GM12878 (cell line): Measurements from ENCODE around the gene UBAP1. TPM values are rescaled to one million over a fixed set of nuclear protein-coding genes. Genes with fewer than 3 reads are reported as not detected.

Source experiments
- ATAC-seq: fragments of 200-7000 bp; cut with Tn5 transposase; 3 replicates; pipeline ENCODE4 v1.9.1; 2020; ENCODE audit warnings: mild to moderate bottlenecking, moderate library complexity
- BruUV-seq: library from RNA; stranded (reverse); fragments of 400-500 nt; replicated peaks from 2 replicates; lab custom pipeline; 2021; lab: Mats Ljungman, UMichigan
- CTCF ChIA-PET: fragments of 300-600 bp; sonication (Branson Sonifier 250); formaldehyde crosslinking; extraction: SDS; loops from one replicate; lab custom pipeline; 2021; ENCODE audit warnings: inconsistent platforms; lab: Yijun Ruan, JAX
- POLR2A ChIA-PET: fragments of 350-600 bp; formaldehyde crosslinking; extraction: SDS; loops from one replicate; lab custom pipeline; 2021; ENCODE audit warnings: inconsistent platforms; lab: Charles Lee
- RAD21 ChIA-PET: fragments of 300-600 bp; sonication (Branson Sonifier 250); formaldehyde crosslinking; loops from one replicate; lab custom pipeline; 2023; ENCODE audit warnings: antibody characterized with exemption; ENCODE audit not compliant: unreplicated experiment; lab: Charles Lee
- SMC1A ChIA-PET: fragments of 300-600 bp; sonication (Branson Sonifier 250); formaldehyde crosslinking; loops from one replicate; lab custom pipeline; 2023; ENCODE audit not compliant: unreplicated experiment, uncharacterized antibody; lab: Charles Lee
- DNase-seq: peaks from one replicate; pipeline ENCODE4 v3.0.0-alpha.2; 2011; ENCODE audit warnings: low read depth, low spot score
- FAIRE-seq: peaks from 3 replicates; lab custom pipeline; 2011; peaks lifted over from hg19 to GRCh38; lab: Jason Lieb, UNC
- H2AFZ ChIP-seq: 2 replicates; pipeline ENCODE4 v1.6.0; 2011; ENCODE audit warnings: low read depth, low read length, control low read depth; ENCODE audit not compliant: control insufficient read depth
- H3K27ac ChIP-seq: 2 replicates; pipeline ENCODE4 v1.5.1; 2011; ENCODE audit warnings: control low read depth; ENCODE audit not compliant: control insufficient read depth, insufficient read depth
- H3K27me3 ChIP-seq, 2 experiments: replicated peaks in 1 of 2; 2 replicates each; pipeline versions ENCODE4 v1.6.0 to v1.6.1; 2011; ENCODE audit warnings: low read length in 1 of 2; ENCODE audit not compliant: control insufficient read depth in 2 of 2, insufficient read depth in 2 of 2
- H3K36me3 ChIP-seq, 2 experiments: 2 replicates each; pipeline ENCODE4 v1.5.1; 2011; ENCODE audit warnings: low read length in 1 of 2; ENCODE audit not compliant: control insufficient read depth in 2 of 2, insufficient read depth in 2 of 2
- H3K4me1 ChIP-seq: 2 replicates; pipeline ENCODE4 v1.6.1; 2011; ENCODE audit warnings: mild to moderate bottlenecking, low read length, moderate library complexity, mixed read lengths; ENCODE audit not compliant: control insufficient read depth, insufficient read depth
- H3K4me2 ChIP-seq: 2 replicates; pipeline ENCODE4 v1.6.0; 2011; ENCODE audit warnings: control low read depth; ENCODE audit not compliant: control insufficient read depth, insufficient read depth
- H3K4me3 ChIP-seq: fragments of 200-600 bp; sonication (generic); 2 replicates; pipeline ENCODE4 v1.5.1; 2016
- H3K79me2 ChIP-seq: 2 replicates; pipeline ENCODE4 v1.6.0; 2011; ENCODE audit warnings: low read length; ENCODE audit not compliant: control insufficient read depth, insufficient read depth
- H3K9ac ChIP-seq: 2 replicates; pipeline ENCODE4 v1.8.0; 2011; ENCODE audit warnings: low read length, control low read depth, mixed read lengths; ENCODE audit not compliant: control insufficient read depth, insufficient read depth
- H3K9me3 ChIP-seq: replicated peaks from 3 replicates; pipeline ENCODE4 v1.5.1; 2011; ENCODE audit warnings: mild to moderate bottlenecking, low read length; ENCODE audit not compliant: control insufficient read depth, insufficient read depth
- H4K20me1 ChIP-seq: 2 replicates; pipeline ENCODE4 v1.6.0; 2011; ENCODE audit not compliant: control insufficient read depth, insufficient read depth
- BACH1 ChIP-seq: fragments of 450-650 bp; IDR thresholded peaks from 2 replicates; pipeline ENCODE4 v1.6.1; 2017; ENCODE audit warnings: mild to moderate bottlenecking, borderline replicate concordance
- CHD1 ChIP-seq: IDR thresholded peaks from 2 replicates; pipeline ENCODE4 v1.6.1; 2012; ENCODE audit warnings: low read depth, low read length, improper control_type of control experiment
- CHD4 ChIP-seq: fragments of 200-600 bp; sonication (generic); IDR thresholded peaks from 2 replicates; pipeline ENCODE4 v1.6.1; 2016; ENCODE audit warnings: mild to moderate bottlenecking
- DPF2 ChIP-seq: fragments of 450-650 bp; IDR thresholded peaks from 2 replicates; pipeline ENCODE4 v1.6.1; 2017; ENCODE audit warnings: mild to moderate bottlenecking
- ETV6 ChIP-seq, 2 experiments: fragments of 450-650 bp in 1 of 2; IDR thresholded peaks in 1 of 2; conservative IDR thresholded peaks in 1 of 2; 2 replicates each; pipeline ENCODE4 v1.6.1; 2014; ENCODE audit warnings: antibody characterized with exemption in 1 of 2, borderline replicate concordance in 1 of 2, low read depth in 1 of 2, mild to moderate bottlenecking in 1 of 2, moderate library complexity in 1 of 2
- GATAD2B ChIP-seq: fragments of 450-650 bp; conservative IDR thresholded peaks from 2 replicates; pipeline ENCODE4 v1.6.1; 2017; ENCODE audit warnings: low read depth, mild to moderate bottlenecking, moderate library complexity
- HCFC1 ChIP-seq: fragments of 150-350 bp; IDR thresholded peaks from 2 replicates; pipeline ENCODE4 v1.6.1; 2014; ENCODE audit warnings: low read length
- HDAC2 ChIP-seq: fragments of 200-600 bp; sonication (generic); IDR thresholded peaks from 2 replicates; pipeline ENCODE4 v1.6.1; 2017
- IKZF1 ChIP-seq: fragments of 450-650 bp; conservative IDR thresholded peaks from 2 replicates; pipeline ENCODE4 v1.6.1; 2017; ENCODE audit warnings: antibody characterized with exemption, mild to moderate bottlenecking
- NR2C2 ChIP-seq: IDR thresholded peaks from 2 replicates; pipeline ENCODE4 v1.6.1; 2011; ENCODE audit warnings: borderline replicate concordance, low read depth; ENCODE audit not compliant: control insufficient read depth, insufficient read length
- POLR2AphosphoS2 ChIP-seq: IDR thresholded peaks from 2 replicates; pipeline ENCODE4 v1.6.1; 2011; ENCODE audit warnings: low read depth, mild to moderate bottlenecking, low read length, improper control_type of control experiment, moderate library complexity
- STAT3 ChIP-seq: IDR thresholded peaks from 2 replicates; pipeline ENCODE4 v1.6.1; 2011; ENCODE audit warnings: low read depth, low read length, improper control_type of control experiment
- SUZ12 ChIP-seq: fragments of 200-600 bp; sonication (generic); IDR thresholded peaks from one replicate; pipeline ENCODE4 v1.6.1; 2018; ENCODE audit warnings: antibody characterized with exemption, mild to moderate bottlenecking; ENCODE audit not compliant: unreplicated experiment
- YY1 ChIP-seq: IDR thresholded peaks from 2 replicates; pipeline ENCODE4 v1.6.1; 2011; ENCODE audit warnings: low read depth, mild to moderate bottlenecking, low read length
- ZNF217 ChIP-seq: fragments of 450-650 bp; IDR thresholded peaks from 2 replicates; pipeline ENCODE4 v1.6.1; 2017; ENCODE audit warnings: antibody characterized with exemption, mild to moderate bottlenecking
- WGBS: methylation state at CpG from one replicate; pipeline ENCODE4 v1.1.6; 2016; ENCODE audit warnings: low lambda C conversion rate; ENCODE audit not compliant: insufficient replicate concordance, insufficient coverage; ENCODE audit errors: missing lambda C conversion rate; 5-methylcytosine and 5-hydroxymethylcytosine counted together
- in situ Hi-C: fragments of 300-500 bp; cut with MboI; formaldehyde crosslinking; loops from 9 replicates; pipeline ENCODE4 v1.14.3; 2018; ENCODE audit warnings: mixed read lengths
- intact Hi-C: fragments of 100-400 bp; cut with micrococcal nuclease; formaldehyde crosslinking; loops from one replicate; pipeline ENCODE4 v1.14.2; 2022; ENCODE audit not compliant: unreplicated experiment
- polyA plus RNA-seq, 11 experiments: library from polyadenylated mRNA; depleted of rRNA in 4 of 11; unstranded in 6 of 11; stranded (reverse) in 5 of 11; fragments of >200 nt; fragmentation: Nextera tagmentation in 4 of 11; fragmentation: Illumina TruSeq in 1 of 11; extraction: Ambion mirVana in 4 of 11; extraction: Trizol in 1 of 11; gene quantifications; 1 replicate in 1 of 11; 2 replicates in 10 of 11; pipeline versions ENCODE4 v1.2.1 to v1.2.3, GENCODE V29; 2011 to 2016; ENCODE audit warnings: inconsistent platforms in 2 of 11, missing spikeins in 2 of 11, low read depth in 1 of 11
- total RNA-seq, 4 experiments: library from RNA; depleted of rRNA in 3 of 4; stranded (reverse); fragments of >200 nt in 3 of 4; fragmentation: Illumina TruSeq in 1 of 4; extraction: Trizol in 1 of 4; gene quantifications; 2 replicates each; pipeline versions ENCODE4 v1.2.1 to v1.2.3, GENCODE V29; 2013 to 2021
- TF ChIP-seq, protein P1 (sequence below), 3 experiments: IDR thresholded peaks in 2 of 3; conservative IDR thresholded peaks in 1 of 3; 2 replicates each; pipeline ENCODE4 v1.5.1; 2011; ENCODE audit warnings: low read depth in 3 of 3, low read length in 3 of 3, mild to moderate bottlenecking in 3 of 3, control low read depth in 2 of 3, moderate library complexity in 2 of 3, inconsistent platforms in 1 of 3, mixed read lengths in 1 of 3; ENCODE audit not compliant: control insufficient read depth in 2 of 3, insufficient read depth in 1 of 3; ENCODE audit errors: extremely low read depth in 1 of 3
- TF ChIP-seq, protein P2 (sequence below): fragments of 450-650 bp; formaldehyde crosslinking; IDR thresholded peaks from 2 replicates; pipeline ENCODE4 v1.4.0; 2020; ENCODE audit warnings: mild to moderate bottlenecking, moderate library complexity
- TF ChIP-seq, protein P3 (sequence below): fragments of 450-650 bp; IDR thresholded peaks from 2 replicates; pipeline ENCODE4 v1.6.1; 2018; ENCODE audit warnings: borderline replicate concordance, mild to moderate bottlenecking; ENCODE audit not compliant: partially characterized antibody

The UBAP1 gene
- total and polyA plus RNA-seq, 10 of the 15 experiments (the other 5 are each of a cell fraction or from before 2014, with no cell fraction given): 2.1 to 47.9 (median 27.2) TPM

DNA sequence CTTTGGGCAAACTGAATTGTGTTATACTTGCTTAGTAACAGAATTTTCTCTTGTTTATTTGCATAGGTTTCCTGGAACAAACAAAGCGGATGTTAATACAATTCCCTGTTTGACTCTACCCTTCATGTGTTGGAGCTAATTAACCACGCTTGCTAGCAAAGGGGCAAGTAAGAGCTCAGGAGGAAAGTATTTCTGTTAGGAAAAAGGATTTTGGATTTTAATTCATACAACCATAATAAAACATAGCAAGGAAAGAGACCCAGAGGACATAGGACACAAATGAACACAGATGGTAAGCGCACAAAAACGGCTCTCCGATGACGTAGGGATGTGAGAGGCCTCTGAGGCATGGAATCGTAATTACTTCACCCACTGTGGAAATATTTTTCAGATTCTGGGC is 47.3 kb upstream of the UBAP1 start:
- SMC1A ChIA-PET: interaction anchor here (1.1 kb wide), 1 partner anchor 59 kb away, joined by 3 read pairs; no protein-coding TSS in a partner anchor
- FAIRE-seq (no peak), ATAC-seq (no peak), DNase-seq (no peak)
- peak overlapping the region; percentile 19; the same call in 1 of the 2 replicates for H2AFZ ChIP-seq
- no peak for TF ChIP-seq POLR2AphosphoS2
- TF ChIP-seq BACH1: no peak
- TF ChIP-seq, protein P1, sequence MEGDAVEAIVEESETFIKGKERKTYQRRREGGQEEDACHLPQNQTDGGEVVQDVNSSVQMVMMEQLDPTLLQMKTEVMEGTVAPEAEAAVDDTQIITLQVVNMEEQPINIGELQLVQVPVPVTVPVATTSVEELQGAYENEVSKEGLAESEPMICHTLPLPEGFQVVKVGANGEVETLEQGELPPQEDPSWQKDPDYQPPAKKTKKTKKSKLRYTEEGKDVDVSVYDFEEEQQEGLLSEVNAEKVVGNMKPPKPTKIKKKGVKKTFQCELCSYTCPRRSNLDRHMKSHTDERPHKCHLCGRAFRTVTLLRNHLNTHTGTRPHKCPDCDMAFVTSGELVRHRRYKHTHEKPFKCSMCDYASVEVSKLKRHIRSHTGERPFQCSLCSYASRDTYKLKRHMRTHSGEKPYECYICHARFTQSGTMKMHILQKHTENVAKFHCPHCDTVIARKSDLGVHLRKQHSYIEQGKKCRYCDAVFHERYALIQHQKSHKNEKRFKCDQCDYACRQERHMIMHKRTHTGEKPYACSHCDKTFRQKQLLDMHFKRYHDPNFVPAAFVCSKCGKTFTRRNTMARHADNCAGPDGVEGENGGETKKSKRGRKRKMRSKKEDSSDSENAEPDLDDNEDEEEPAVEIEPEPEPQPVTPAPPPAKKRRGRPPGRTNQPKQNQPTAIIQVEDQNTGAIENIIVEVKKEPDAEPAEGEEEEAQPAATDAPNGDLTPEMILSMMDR (IDR thresholded peaks at IDR 0.05 in 2 of 3, conservative IDR thresholded peaks at IDR 0.05 in 1 of 3; ENCODE audit: control insufficient read depth in 2 of 3, extremely low read depth in 1 of 3, insufficient read depth in 1 of 3, low read depth in 3 of 3, low read length in 3 of 3): no peak
- TF ChIP-seq DPF2: no peak
- no peak for TF ChIP-seq YY1
- TF ChIP-seq IKZF1: no peak
- TF ChIP-seq, protein P2, sequence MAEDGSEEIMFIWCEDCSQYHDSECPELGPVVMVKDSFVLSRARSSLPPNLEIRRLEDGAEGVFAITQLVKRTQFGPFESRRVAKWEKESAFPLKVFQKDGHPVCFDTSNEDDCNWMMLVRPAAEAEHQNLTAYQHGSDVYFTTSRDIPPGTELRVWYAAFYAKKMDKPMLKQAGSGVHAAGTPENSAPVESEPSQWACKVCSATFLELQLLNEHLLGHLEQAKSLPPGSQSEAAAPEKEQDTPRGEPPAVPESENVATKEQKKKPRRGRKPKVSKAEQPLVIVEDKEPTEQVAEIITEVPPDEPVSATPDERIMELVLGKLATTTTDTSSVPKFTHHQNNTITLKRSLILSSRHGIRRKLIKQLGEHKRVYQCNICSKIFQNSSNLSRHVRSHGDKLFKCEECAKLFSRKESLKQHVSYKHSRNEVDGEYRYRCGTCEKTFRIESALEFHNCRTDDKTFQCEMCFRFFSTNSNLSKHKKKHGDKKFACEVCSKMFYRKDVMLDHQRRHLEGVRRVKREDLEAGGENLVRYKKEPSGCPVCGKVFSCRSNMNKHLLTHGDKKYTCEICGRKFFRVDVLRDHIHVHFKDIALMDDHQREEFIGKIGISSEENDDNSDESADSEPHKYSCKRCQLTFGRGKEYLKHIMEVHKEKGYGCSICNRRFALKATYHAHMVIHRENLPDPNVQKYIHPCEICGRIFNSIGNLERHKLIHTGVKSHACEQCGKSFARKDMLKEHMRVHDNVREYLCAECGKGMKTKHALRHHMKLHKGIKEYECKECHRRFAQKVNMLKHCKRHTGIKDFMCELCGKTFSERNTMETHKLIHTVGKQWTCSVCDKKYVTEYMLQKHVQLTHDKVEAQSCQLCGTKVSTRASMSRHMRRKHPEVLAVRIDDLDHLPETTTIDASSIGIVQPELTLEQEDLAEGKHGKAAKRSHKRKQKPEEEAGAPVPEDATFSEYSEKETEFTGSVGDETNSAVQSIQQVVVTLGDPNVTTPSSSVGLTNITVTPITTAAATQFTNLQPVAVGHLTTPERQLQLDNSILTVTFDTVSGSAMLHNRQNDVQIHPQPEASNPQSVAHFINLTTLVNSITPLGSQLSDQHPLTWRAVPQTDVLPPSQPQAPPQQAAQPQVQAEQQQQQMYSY: no peak
- no peak for TF ChIP-seq NR2C2
- no peak for TF ChIP-seq ZNF217
- TF ChIP-seq CHD4: no peak
- no peak for TF ChIP-seq STAT3
- TF ChIP-seq, protein P3, sequence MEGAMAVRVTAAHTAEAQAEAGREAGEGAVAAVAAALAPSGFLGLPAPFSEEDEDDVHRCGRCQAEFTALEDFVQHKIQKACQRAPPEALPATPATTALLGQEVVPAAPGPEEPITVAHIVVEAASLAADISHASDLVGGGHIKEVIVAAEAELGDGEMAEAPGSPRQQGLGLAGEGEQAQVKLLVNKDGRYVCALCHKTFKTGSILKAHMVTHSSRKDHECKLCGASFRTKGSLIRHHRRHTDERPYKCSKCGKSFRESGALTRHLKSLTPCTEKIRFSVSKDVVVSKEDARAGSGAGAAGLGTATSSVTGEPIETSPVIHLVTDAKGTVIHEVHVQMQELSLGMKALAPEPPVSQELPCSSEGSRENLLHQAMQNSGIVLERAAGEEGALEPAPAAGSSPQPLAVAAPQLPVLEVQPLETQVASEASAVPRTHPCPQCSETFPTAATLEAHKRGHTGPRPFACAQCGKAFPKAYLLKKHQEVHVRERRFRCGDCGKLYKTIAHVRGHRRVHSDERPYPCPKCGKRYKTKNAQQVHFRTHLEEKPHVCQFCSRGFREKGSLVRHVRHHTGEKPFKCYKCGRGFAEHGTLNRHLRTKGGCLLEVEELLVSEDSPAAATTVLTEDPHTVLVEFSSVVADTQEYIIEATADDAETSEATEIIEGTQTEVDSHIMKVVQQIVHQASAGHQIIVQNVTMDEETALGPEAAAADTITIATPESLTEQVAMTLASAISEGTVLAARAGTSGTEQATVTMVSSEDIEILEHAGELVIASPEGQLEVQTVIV: no peak
- TF ChIP-seq SUZ12: no peak
- TF ChIP-seq CHD1: no peak
- TF ChIP-seq GATAD2B: no peak
- no peak for TF ChIP-seq HCFC1
- no peak for TF ChIP-seq HDAC2
- TF ChIP-seq ETV6 (conservative IDR thresholded peaks at IDR 0.05 in 1 of 2, IDR thresholded peaks at IDR 0.05 in 1 of 2; ENCODE audit: borderline replicate concordance in 1 of 2, low read depth in 1 of 2): no peak
- no peaks in the 10 kb centered on the region for H4K20me1 ChIP-seq
- peaks cover 7% of the 10 kb centered on the region; the same call in 1 of the 2 replicates for H3K4me1 ChIP-seq
- no peak overlapping the region for H3K4me2 ChIP-seq
- H3K9me3 ChIP-seq: no peaks in the 10 kb centered on the region
- in situ Hi-C loops: no loop called here
- 81% methylated on average over 7 of the region's 7 CpGs for WGBS
- RAD21 ChIA-PET: no interaction called here
- H3K27me3 ChIP-seq: no peaks in the 10 kb centered on the region
- peaks cover under 1% of the 10 kb centered on the region; the same call in 1 of the 2 replicates for H3K79me2 ChIP-seq
- intact Hi-C loops: no loop called here
- POLR2A ChIA-PET: no interaction called here
- no peak overlapping the region for H3K27ac ChIP-seq
- no peak overlapping the region for H3K9ac ChIP-seq
- BruUV-seq: no TSS peak
- H3K36me3 ChIP-seq: no peaks in the 10 kb centered on the region
- no peak overlapping the region for H3K4me3 ChIP-seq
- CTCF ChIA-PET: no interaction called here
